GM18870 (cell line): ENCODE results near the gene FAM50A.
A peak's percentile ranks its signal among the peaks of the same experiment; 100 is the strongest.
"Not testable (repeated sequence)": the region's sequence is repeated elsewhere in the genome, so short reads cannot be mapped to it uniquely, and the experiment has no call there.

Experiments used
- ATAC-seq: cut with Tn5 transposase; IDR thresholded peaks from one replicate; pipeline ENCODE4 v1.9.1; 2021; ENCODE audit warnings: moderate library complexity; ENCODE audit not compliant: unreplicated experiment

Gene FAM50A, protein sequence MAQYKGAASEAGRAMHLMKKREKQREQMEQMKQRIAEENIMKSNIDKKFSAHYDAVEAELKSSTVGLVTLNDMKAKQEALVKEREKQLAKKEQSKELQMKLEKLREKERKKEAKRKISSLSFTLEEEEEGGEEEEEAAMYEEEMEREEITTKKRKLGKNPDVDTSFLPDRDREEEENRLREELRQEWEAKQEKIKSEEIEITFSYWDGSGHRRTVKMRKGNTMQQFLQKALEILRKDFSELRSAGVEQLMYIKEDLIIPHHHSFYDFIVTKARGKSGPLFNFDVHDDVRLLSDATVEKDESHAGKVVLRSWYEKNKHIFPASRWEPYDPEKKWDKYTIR

DNA sequence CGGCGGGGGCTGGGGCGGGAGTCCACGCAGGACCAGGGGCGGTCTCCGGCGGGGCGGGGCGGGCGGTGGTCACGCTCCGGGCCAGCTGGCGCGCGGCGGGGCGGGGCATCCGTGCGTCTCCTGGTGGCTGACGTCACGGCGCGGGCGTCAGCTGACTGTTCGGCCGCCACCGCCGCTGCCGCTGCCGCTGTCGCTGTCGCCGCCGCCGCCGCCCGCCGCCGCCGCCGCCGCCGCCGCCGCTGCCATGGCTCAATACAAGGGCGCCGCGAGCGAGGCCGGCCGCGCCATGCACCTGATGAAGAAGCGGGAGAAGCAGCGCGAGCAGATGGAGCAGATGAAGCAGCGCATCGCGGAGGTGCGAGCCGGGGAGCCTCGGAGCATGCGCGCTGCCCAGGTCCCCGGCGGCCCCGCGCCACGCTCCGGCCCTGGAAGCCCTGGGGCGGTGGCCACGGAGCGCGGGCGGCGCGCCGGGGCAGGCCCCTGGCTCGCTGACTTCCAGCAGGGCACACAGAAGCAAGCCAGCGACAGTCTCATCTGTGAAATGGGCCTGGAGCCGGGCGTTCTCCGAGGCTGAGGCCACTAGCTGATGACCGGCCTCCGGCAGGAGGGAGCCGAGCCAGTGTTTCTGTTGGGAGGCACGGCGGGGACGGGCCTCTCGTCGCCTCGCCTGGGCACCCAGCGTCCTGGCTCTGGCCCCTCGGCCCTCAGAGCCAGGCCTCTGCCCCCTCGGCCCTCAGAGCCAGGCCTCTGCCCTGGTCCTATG is at the start of gene FAM50A:
Gene FAM50A, plus strand, starts transcription at position 150 of the 763 bp plus-strand sequence. Its CDS starts 95 bp downstream, at position 245.
- no peak for ATAC-seq

- ATAC-seq, result not testable (repeated sequence)
Measured at GRCh38 chrX:154396363-154396762, 47.6 kb upstream of the FAM50A start.

DNA sequence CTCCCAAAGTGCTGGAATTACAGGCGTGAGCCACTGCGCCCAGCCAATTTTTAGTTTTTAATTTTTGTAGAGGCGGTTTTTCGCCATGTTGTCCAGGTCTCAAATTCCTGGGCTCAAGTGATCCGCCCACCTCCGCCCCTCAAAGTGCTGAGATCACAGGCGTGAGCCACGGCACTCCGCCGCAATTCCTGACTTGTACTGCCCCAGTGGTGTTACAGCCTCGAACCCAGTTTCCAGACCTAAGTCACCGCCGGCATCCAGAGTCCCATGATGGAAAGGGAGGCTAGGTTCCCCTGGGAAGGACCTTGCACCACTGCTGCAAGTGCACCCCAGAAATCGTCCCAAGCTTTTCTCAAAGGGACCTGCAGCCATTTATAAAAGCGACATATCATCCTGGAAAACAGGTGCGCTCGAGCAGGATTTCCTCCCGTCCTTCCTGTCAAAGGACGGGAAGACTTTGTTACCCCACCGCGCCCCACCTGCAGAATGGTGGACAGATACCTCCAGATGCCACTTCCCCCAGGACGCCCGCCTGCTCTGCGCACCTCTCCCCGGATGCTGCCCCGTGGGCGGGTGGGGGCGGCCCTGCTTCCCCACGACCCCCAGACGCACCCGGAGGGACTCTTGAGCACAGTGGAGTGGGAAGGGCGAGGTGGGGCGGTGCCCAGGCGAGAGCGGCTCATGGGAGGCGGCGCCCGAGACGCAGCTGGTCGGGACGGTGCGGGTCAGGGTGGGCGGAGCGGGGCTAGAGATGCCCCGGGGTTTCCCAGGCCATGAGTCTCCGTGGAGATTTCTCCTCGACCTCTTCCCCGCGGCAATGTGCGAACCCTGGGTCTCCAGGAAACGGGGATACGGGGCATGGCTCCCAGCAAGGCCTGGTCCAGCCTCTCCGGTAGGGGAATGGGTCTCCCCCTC is 46.7 kb upstream of the FAM50A start:
- ATAC-seq, result peak; percentile 26

DNA sequence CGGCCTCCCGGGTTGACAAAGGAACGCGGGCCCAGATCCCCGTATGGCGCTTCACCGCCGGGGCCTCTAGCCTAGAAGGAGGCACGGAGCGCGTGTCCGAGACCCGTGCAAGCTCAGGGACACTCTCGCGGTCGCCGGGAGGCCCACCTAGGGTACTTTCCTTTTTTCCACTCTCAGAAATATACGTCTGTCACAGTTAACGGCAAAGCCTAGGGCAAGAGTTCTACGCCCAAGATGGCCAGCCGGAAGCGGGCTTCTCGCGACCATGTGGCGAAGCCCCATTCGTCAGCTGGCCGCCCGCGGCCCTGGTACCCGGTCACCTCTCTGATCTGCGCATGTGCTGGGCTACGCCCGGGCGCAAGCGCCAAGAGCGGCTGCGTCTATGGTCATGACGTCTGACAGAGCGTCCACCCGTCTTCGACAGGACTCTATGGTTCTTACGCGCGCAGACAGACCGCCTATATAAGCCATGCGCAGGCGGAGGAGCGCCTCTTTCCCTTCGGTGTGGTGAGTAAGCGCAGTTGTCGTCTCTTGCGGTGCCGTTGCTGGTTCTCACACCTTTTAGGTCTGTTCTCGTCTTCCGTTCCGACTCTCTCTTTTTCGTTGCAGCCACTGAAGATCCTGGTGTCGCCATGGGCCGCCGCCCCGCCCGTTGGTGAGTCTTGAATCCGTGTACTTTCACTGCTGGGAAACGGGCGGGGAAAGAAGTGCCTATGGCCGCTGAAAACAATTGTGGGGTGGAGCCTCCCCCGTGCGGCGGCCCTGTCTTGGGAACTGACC is 45.9 kb upstream of the FAM50A start, which contains the start of gene RPL10:
Gene RPL10, plus strand, starts transcription at position 490 of the 780 bp plus-strand sequence. Its CDS starts 143 bp downstream, at position 633.
- peak; percentile 73 for ATAC-seq

DNA sequence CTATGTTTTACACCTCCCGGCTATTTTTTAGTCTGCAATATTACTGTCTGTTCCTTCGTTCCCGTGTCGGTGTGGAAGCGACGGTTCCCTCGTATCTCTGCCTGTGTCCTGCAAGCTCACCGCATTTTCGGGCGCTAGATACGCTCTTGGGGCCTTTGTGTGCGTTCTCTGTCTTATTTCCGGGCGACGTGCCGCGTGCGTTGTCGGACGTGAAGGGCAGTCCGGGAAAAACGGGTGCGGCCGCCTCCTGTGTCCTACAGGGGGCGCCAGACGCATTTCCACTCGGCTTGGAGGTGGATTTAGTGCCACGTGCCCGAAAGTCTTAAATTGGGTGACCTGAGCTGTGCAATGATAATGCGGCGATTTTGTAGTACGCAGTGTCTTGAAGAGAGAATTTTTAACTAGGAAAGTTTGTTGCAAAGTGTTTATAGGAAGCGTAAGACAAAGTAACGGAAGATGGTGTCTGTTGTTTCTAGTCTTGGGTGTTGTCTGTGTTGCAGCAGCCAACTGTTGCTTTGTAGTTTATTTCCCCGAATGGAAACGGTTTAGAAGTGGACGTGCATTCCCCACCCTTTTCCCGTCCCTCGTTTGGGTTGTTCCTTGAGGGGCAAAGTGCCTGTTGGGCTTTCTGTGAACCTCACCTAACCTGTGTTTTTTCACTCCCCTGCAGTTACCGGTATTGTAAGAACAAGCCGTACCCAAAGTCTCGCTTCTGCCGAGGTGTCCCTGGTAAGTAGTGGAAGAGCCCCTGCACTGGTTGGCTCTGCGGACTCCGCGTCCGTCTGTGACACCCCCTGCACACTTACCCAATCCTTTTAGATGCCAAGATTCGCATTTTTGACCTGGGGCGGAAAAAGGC is 45.0 kb upstream of the FAM50A start:
- ATAC-seq, result peak; percentile 2

GRCh38 chrX:154399527-154400368 is 44.2 kb upstream of the FAM50A start:
- ATAC-seq, result no peak

- not testable (repeated sequence) for ATAC-seq
Measured at GRCh38 chrX:154400369-154400817, 43.5 kb upstream of the FAM50A start.

- no peak for ATAC-seq
Measured at GRCh38 chrX:154401045-154401799, 42.7 kb upstream of the FAM50A start.

DNA sequence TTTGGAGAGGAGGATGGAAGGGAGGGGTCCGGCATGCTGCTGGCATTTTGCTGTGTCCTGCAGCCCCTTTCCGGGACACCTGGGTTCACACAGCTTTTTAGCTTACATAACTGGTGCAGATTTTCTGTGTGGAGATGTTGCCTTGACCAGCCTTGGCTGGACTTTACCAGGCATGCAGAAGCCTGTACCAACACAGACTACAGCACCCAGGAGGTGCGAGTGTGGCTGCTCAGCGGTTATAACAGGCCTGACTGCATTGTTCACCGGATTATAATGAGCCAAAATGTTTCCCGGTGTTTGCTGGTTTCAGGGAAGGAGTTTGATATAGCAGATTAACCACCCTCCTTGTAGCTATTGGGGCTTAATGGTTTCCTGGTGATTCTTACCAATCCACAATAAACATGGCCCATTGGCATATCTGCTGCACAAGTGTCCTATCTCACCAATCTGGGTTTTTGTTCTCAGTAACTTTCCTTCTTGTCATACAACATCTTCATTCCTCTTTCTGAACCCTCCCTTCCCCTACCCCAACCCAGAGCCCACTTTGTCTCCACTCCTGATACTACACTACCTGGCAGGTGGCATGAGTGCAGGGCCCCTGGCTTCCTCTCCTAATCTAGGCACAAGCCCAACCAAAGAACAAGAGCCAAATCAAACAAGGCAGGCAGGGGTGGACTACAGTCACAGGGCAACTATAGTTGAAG is 41.9 kb upstream of the FAM50A start:
- ATAC-seq, result no peak

GRCh38 chrX:154402622-154403127 is 41.3 kb upstream of the FAM50A start:
- no peak for ATAC-seq

DNA sequence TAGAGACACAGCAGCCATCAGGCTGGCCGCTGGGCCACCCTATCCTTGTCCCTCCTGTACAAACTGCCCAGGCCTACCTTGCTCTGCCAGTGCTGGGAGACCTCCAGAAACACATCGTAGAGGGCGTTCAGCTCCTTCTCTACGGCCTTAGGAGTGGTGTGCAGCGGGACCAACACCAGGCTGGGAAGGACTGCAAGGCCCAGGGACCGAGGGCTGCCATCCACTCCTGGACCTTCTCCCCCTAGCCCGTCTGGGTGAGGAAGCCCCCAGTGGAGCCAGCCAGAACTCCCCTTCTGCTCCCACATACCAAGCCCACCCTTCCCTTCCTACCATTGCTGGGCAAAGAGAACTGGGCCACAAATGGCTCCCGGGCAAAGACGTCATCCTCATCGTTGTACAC is 40.7 kb upstream of the FAM50A start:
- ATAC-seq, result no peak

- no peak for ATAC-seq
Measured at GRCh38 chrX:154403858-154404257, 40.1 kb upstream of the FAM50A start.

GRCh38 chrX:154404625-154405192 is 39.2 kb upstream of the FAM50A start:
- no peak for ATAC-seq

DNA sequence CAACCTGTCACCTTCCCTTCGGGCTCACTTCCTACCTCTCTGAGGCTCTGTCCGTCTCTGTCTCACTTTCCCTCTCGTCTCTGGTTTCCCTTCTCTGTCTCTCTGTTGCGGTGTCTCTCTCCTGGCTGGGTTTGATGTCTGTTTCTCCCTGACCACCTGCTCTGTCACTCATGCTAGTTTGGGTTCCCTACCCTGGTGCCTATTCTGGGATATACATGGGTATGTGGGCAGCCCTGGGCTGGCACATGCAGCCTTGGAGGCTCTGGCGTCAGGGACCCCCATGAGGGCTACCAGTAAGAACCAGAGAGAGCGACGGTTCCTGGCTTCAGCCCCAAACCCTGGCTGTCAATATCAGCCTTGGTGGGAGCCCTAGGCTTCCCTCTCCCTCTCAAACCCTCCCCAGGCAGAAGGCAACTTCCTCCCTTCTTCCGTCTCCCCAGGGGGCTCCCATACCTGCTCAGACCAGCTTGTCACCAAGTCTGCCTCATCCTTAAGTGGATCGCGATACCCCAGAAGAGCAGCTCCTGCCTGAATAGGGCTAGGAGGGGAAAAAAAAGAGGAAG is 35.2 kb upstream of the FAM50A start:
- no peak for ATAC-seq

DNA sequence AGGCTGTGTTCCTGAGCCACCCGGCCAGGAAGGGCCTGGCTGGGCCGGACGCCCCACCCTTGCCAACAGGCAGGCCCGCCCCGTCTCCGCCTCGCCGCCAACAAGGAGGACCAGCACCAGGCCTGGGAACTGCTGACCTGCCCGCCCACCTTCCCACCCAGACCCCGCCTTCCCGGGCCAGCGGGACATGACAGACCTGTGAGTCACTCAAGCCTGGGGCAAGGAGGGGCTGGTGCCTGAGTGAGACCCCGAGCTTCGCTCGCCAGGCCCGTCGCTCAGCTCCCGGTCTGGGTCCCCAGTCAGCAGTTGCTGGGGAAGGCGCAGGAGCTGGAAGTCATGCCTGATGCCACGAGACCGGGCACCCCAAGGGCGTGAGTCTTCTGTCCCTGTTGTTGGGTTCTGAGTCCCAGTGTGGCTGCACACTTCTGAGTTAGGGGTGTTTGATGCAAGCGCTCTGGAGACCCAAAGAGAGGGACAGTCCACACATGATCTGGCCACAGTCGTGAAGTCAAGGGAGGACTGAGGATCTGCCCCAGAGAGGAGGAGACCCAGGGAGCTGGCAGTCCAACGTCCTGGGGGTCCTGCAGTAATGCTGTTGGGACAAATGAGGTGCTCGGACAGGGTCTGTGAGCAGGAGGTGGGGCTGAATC is 34.6 kb upstream of the FAM50A start, which contains the start of gene DNASE1L1:
Gene DNASE1L1, minus strand, starts transcription at position 33 of the 650 bp plus-strand sequence. CDS start 3,686 bp downstream, outside the sequence.
- no peak for ATAC-seq
